HCT116 (cell line): Measurements from ENCODE around the gene TCF23. TPM values are rescaled to one million over a fixed set of nuclear protein-coding genes. Genes with fewer than 3 reads are reported as not detected.

Source experiments
- ATAC-seq: fragments of 200-7000 bp; cut with Tn5 transposase; 2 replicates; pipeline ENCODE4 v1.9.1; 2020; ENCODE audit warnings: mild to moderate bottlenecking, moderate library complexity
- BruUV-seq: library from RNA; stranded (reverse); fragments of 400-500 nt; replicated peaks from 2 replicates; lab custom pipeline; 2021; lab: Mats Ljungman, UMichigan
- CTCF ChIA-PET: fragments of 300-600 bp; sonication (Branson Sonifier 250); formaldehyde crosslinking; loops from one replicate; lab custom pipeline; 2021; ENCODE audit warnings: antibody characterized with exemption; lab: Charles Lee
- POLR2A ChIA-PET: fragments of 300-600, 350-600 bp; sonication (Branson Sonifier 250); formaldehyde crosslinking; loops from one replicate; lab custom pipeline; 2021; ENCODE audit warnings: antibody characterized with exemption; lab: Charles Lee
- RAD21 ChIA-PET, 2 experiments: fragments of 300-600 bp; sonication (Branson Sonifier 250); formaldehyde crosslinking; loops; one replicate each; lab custom pipeline; 2023; ENCODE audit warnings: low total read pairs in 2 of 2; ENCODE audit not compliant: uncharacterized antibody in 2 of 2, unreplicated experiment in 2 of 2, low non-redundant PET in 1 of 2; lab: Charles Lee
- DNase-seq: peaks from one replicate; pipeline ENCODE4 v3.0.0-alpha.2; 2010; ENCODE audit warnings: low read depth, low spot score
- H2AFZ ChIP-seq: fragments of 200-600 bp; shearing (Covaris generic), sonication (generic); 2 replicates; pipeline ENCODE4 v1.6.1; 2017; ENCODE audit warnings: low read depth, mixed run types, mixed read lengths, antibody characterized with exemption, low read length; ENCODE audit not compliant: poor library complexity, severe bottlenecking
- H3K27ac ChIP-seq: 2 replicates; pipeline ENCODE4 v1.5.1; 2012; ENCODE audit warnings: low read depth, low read length
- H3K27me3 ChIP-seq: fragments of 200-600 bp; sonication (generic); 2 replicates; pipeline ENCODE4 v1.6.1; 2016; ENCODE audit warnings: mixed run types, low read length, mixed read lengths; ENCODE audit not compliant: insufficient read depth
- H3K36me3 ChIP-seq, 2 experiments: fragments of 200-500 bp in 1 of 2; fragments of 200-600 bp in 1 of 2; sonication (Bioruptor generic) in 1 of 2; sonication (generic) in 1 of 2; 2 replicates each; pipeline versions ENCODE4 v1.5.1 to v1.6.1; 2014 to 2016; ENCODE audit warnings: low read length in 2 of 2, inconsistent platforms in 1 of 2, mixed read lengths in 1 of 2, mixed run types in 1 of 2; ENCODE audit not compliant: insufficient read depth in 2 of 2, control insufficient read depth in 1 of 2
- H3K4me1 ChIP-seq, 2 experiments: fragments of 200-600 bp in 1 of 2; sonication (generic) in 1 of 2; 2 replicates each; pipeline versions ENCODE4 v1.5.1 to v1.6.1; 2012 to 2017; ENCODE audit warnings: low read length in 2 of 2, inconsistent platforms in 1 of 2, mild to moderate bottlenecking in 1 of 2, mixed read lengths in 1 of 2, mixed run types in 1 of 2, moderate library complexity in 1 of 2; ENCODE audit not compliant: insufficient read depth in 2 of 2, control insufficient read depth in 1 of 2
- H3K4me2 ChIP-seq: fragments of 200-600 bp; sonication (generic); 2 replicates; pipeline ENCODE4 v1.6.1; 2017; ENCODE audit warnings: mixed run types, low read length, mixed read lengths
- H3K4me3 ChIP-seq, 2 experiments: fragments of 200-600 bp in 1 of 2; sonication (generic) in 1 of 2; replicated peaks in 1 of 2; 2 replicates each; pipeline ENCODE4 v1.5.1; 2011 to 2016; ENCODE audit warnings: low read length in 2 of 2, control low read depth in 1 of 2, low read depth in 1 of 2, mild to moderate bottlenecking in 1 of 2, mixed read lengths in 1 of 2, mixed run types in 1 of 2
- H3K79me2 ChIP-seq: fragments of 200-600 bp; sonication (generic); 2 replicates; pipeline ENCODE4 v1.6.1; 2017; ENCODE audit warnings: mild to moderate bottlenecking, mixed run types, low read length, moderate library complexity, mixed read lengths; ENCODE audit not compliant: insufficient read depth
- H3K9ac ChIP-seq: fragments of 200-600 bp; sonication (generic); 2 replicates; pipeline ENCODE4 v1.6.1; 2016; ENCODE audit warnings: low read length, mixed read lengths
- H3K9me2 ChIP-seq: fragments of 200-600 bp; sonication (generic), shearing (Covaris generic); 2 replicates; pipeline ENCODE4 v1.6.1; 2017; ENCODE audit warnings: mixed run types, mild to moderate bottlenecking, moderate library complexity; ENCODE audit not compliant: insufficient read depth
- H3K9me3 ChIP-seq, 2 experiments: fragments of 200-500 bp in 1 of 2; fragments of 200-600 bp in 1 of 2; sonication (Bioruptor generic) in 1 of 2; sonication (generic) in 1 of 2; 2 replicates each; pipeline ENCODE4 v1.6.1; 2014 to 2017; ENCODE audit warnings: low read length in 2 of 2, mixed read lengths in 2 of 2, inconsistent platforms in 1 of 2, low read depth in 1 of 2, mild to moderate bottlenecking in 1 of 2, mixed run types in 1 of 2, moderate library complexity in 1 of 2; ENCODE audit not compliant: control insufficient read depth in 1 of 2, insufficient read depth in 1 of 2
- H4K20me1 ChIP-seq: fragments of 200-600 bp; sonication (generic), shearing (Covaris generic); 2 replicates; pipeline ENCODE4 v1.6.1; 2017; ENCODE audit warnings: mixed run types, mild to moderate bottlenecking, moderate library complexity; ENCODE audit not compliant: insufficient read depth
- CBX3 ChIP-seq: IDR thresholded peaks from 2 replicates; pipeline ENCODE4 v1.6.1; 2012; ENCODE audit warnings: low read depth
- CEBPB ChIP-seq: IDR thresholded peaks from 2 replicates; pipeline ENCODE4 v1.6.1; 2012; ENCODE audit warnings: low read depth
- CTCF ChIP-seq, 3 experiments: fragments of 200-600 bp in 1 of 3; sonication (generic) in 1 of 3; IDR thresholded peaks in 2 of 3; conservative IDR thresholded peaks in 1 of 3; 2 replicates each; pipeline ENCODE4 v1.5.1; 2012 to 2017; ENCODE audit warnings: low read depth in 2 of 3, low read length in 2 of 3, antibody characterized with exemption in 1 of 3, borderline replicate concordance in 1 of 3, control low read depth in 1 of 3, mild to moderate bottlenecking in 1 of 3, mixed read lengths in 1 of 3, mixed run types in 1 of 3, moderate library complexity in 1 of 3; ENCODE audit not compliant: insufficient read depth in 1 of 3
- EGR1 ChIP-seq: IDR thresholded peaks from 2 replicates; pipeline ENCODE4 v1.6.1; 2012; ENCODE audit warnings: low read depth
- EZH2 ChIP-seq: fragments of 200-600 bp; sonication (generic); IDR thresholded peaks from 2 replicates; pipeline ENCODE4 v1.6.1; 2017; ENCODE audit warnings: antibody characterized with exemption, mixed run types
- FOSL1 ChIP-seq: IDR thresholded peaks from 2 replicates; pipeline ENCODE4 v1.6.1; 2012; ENCODE audit warnings: low read depth
- POLR2AphosphoS5 ChIP-seq: IDR thresholded peaks from 2 replicates; pipeline ENCODE4 v1.6.1; 2011; ENCODE audit warnings: mild to moderate bottlenecking, low read depth, low read length, moderate library complexity
- RAD21 ChIP-seq: IDR thresholded peaks from 2 replicates; pipeline ENCODE4 v1.6.1; 2012; ENCODE audit warnings: low read depth, mild to moderate bottlenecking
- SIN3A ChIP-seq: IDR thresholded peaks from 2 replicates; pipeline ENCODE4 v1.6.1; 2012; ENCODE audit warnings: low read depth
- TCF7L2 ChIP-seq: IDR thresholded peaks from 2 replicates; pipeline ENCODE4 v1.7.0; 2011; ENCODE audit warnings: borderline replicate concordance, inconsistent platforms; ENCODE audit not compliant: insufficient read depth, insufficient read length; ENCODE audit errors: extremely low read depth
- ZFX ChIP-seq: fragments of 450-650 bp; IDR thresholded peaks from 2 replicates; pipeline ENCODE4 v1.6.1; 2017
- ZNF274 ChIP-seq: fragments of 200-500 bp; sonication (Bioruptor generic); IDR thresholded peaks from 2 replicates; pipeline ENCODE4 v1.6.1; 2014; ENCODE audit warnings: mild to moderate bottlenecking, low read depth, low read length, inconsistent platforms
- intact Hi-C: fragments of 100-400 bp; cut with micrococcal nuclease; formaldehyde crosslinking; loops from 2 replicates; pipeline ENCODE4 v1.10.0; 2022
- total RNA-seq: library from RNA; stranded (reverse); gene quantifications from one replicate; pipeline ENCODE4 v1.2.1, GENCODE V29; 2021; ENCODE audit not compliant: unreplicated experiment
- TF ChIP-seq, protein P1 (sequence below): IDR thresholded peaks from 2 replicates; pipeline ENCODE4 v1.6.1; 2012

TCF23 gene
- total RNA-seq, 1 experiment from 2014 or later, result not detected

- ATAC-seq, result 0 out of 2 replicates have a peak, but pooled peaks have one; percentile 20
- CTCF ChIA-PET, result interaction anchor here (1.0 kb wide), 1 partner anchor 17 kb away, joined by 5 read pairs; no protein-coding TSS in a partner anchor
- TF ChIP-seq CEBPB (no peak), FOSL1 (no peak), ZFX (no peak), CTCF (IDR thresholded peaks at IDR 0.05 in 2 of 3, conservative IDR thresholded peaks at IDR 0.05 in 1 of 3; ENCODE audit: borderline replicate concordance in 1 of 3, insufficient read depth in 1 of 3, low read depth in 2 of 3, low read length in 2 of 3) (no peak), CBX3 (no peak), EGR1 (no peak), ZNF274 (no peak), EZH2 (no peak), TCF7L2 (no peak), RAD21 (no peak), POLR2AphosphoS5 (no peak), SIN3A (no peak)
- TF ChIP-seq, protein P1, sequence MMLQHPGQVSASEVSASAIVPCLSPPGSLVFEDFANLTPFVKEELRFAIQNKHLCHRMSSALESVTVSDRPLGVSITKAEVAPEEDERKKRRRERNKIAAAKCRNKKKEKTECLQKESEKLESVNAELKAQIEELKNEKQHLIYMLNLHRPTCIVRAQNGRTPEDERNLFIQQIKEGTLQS, result no peak
- TF ChIP-seq, all 23 proteins: peak for 0
- Histone ChIP-seq H3K27me3 (peaks cover 16% of the 10 kb centered on the region; the same call in 1 of the 2 replicates), H3K4me1 (peaks cover 0 to 4% of the 10 kb centered on the region in 2 experiments; a peak in 1 of 4 replicates), H3K9ac (no peak overlapping the region), H3K9me2 (no peaks in the 10 kb centered on the region), H3K79me2 (no peaks in the 10 kb centered on the region), H3K4me2 (no peak overlapping the region), H3K36me3 (no peaks in the 10 kb centered on the region), H3K9me3 (no peaks in the 10 kb centered on the region), H3K27ac (no peak overlapping the region), H4K20me1 (no peaks in the 10 kb centered on the region), H2AFZ (no peak overlapping the region), H3K4me3 (no peak overlapping the region)
- POLR2A ChIA-PET, result interaction anchor here (1.3 kb wide), 1 partner anchor 21 kb away, joined by 4 read pairs; no protein-coding TSS in a partner anchor
- RAD21 ChIA-PET, result no interaction called here
- no peak for DNase-seq
- BruUV-seq, result no TSS peak
- intact Hi-C loops, result no loop called here
Observed at GRCh38 chr2:27174638-27175037, 25.8 kb downstream of the TCF23 start.
